Stimulated activated naive CD8-positive, alpha-beta T cell treated with anti-CD3 and anti-CD28 coated beads, Interleukin-15, Interleukin-2, amounts not matched to agents 100 ng/mL and 50 ng/mL, for 24 hours (primary cell): ENCODE measurements around the gene FAM193A.
"Not testable (repeated sequence)": the region's sequence is repeated elsewhere in the genome, so short reads cannot be mapped to it uniquely, and the experiment has no call there.

ENCODE experiments used
- H3K27ac Mint-ChIP-seq: one replicate; pipeline ENCODE4 v1.8.0; 2021; ENCODE audit warnings: mild to moderate bottlenecking, mixed read lengths
- H3K27me3 Mint-ChIP-seq: one replicate; pipeline ENCODE4 v1.8.0; 2021; ENCODE audit warnings: mixed read lengths
- H3K36me3 Mint-ChIP-seq: one replicate; pipeline ENCODE4 v1.8.0; 2021; ENCODE audit warnings: low read depth, mixed read lengths
- H3K4me1 Mint-ChIP-seq: one replicate; pipeline ENCODE4 v1.8.0; 2021; ENCODE audit warnings: low read depth, mixed read lengths
- H3K4me3 Mint-ChIP-seq: one replicate; pipeline ENCODE4 v1.8.0; 2021; ENCODE audit warnings: mild to moderate bottlenecking, mixed read lengths
- H3K9me3 Mint-ChIP-seq: one replicate; pipeline ENCODE4 v1.8.0; 2021; ENCODE audit warnings: mixed read lengths

The FAM193A gene

DNA sequence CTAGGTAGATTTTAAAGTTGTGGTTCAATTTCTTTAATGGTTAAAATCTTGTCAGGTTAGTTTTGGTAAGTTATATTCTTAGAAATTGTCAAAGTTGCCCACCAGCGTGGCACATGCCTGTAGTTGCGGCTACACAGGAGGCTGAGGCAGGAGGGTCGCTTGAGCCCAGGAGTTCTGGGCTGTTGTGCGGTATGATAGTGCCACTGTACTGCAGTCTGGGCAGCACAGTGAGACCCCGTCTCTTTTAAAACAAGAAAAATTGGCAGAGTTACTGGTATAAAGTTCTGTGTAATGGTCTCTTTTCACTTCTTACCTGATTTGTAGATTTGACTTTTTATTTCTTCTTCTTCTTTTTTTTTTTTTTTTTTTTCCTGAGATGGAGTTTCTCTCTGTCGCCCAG is 64.4 kb downstream of the FAM193A start:
- Mint-ChIP-seq H3K9me3 (no peaks in the 10 kb centered on the region), H3K27me3 (no peaks in the 10 kb centered on the region), H3K4me1 (peaks cover 58% of the 10 kb centered on the region), H3K36me3 (peaks cover 32% of the 10 kb centered on the region), H3K4me3 (no peak overlapping the region), H3K27ac (no peak overlapping the region)

GRCh38 chr4:2604614-2605013 is 68.2 kb downstream of the FAM193A start:
- Mint-ChIP-seq H3K27ac (no peak overlapping the region), H3K4me1 (peaks cover 39% of the 10 kb centered on the region), H3K27me3 (no peaks in the 10 kb centered on the region), H3K36me3 (peaks cover 20% of the 10 kb centered on the region), H3K9me3 (no peaks in the 10 kb centered on the region), H3K4me3 (no peak overlapping the region)

DNA sequence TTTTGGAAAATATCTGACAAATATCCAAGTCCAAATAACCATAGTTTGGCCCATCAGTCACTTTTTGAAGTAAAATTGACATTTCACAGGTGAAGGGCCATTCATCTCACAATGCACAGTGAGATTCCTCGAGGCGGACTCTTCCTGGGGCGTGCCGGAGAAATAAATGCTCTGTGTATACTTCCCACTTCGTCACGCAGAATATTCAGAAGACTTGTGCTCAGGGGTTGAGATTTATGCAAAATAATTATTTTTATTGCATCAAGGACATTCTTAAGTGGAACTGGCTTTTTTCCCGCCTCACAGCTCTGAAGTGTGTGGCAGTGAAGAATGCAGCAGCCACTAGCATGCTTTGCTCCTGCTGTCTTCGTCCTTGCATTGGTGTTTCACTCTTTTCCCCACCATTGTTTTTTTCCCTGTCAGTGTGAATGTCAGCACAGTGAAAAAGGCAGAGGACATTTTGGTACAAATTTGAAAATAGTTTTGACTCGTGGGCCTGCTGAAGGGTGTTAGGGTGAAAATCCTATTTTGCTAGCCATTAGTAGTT is 70.6 kb downstream of the FAM193A start:
- Mint-ChIP-seq H3K27me3 (no peaks in the 10 kb centered on the region), H3K36me3 (peaks cover 14% of the 10 kb centered on the region), H3K4me1 (peaks cover 38% of the 10 kb centered on the region), H3K4me3 (no peak overlapping the region), H3K27ac (no peak overlapping the region), H3K9me3 (no peaks in the 10 kb centered on the region)

GRCh38 chr4:2607822-2608221 is 71.4 kb downstream of the FAM193A start:
- Mint-ChIP-seq H3K27ac (no peak overlapping the region), H3K27me3 (no peaks in the 10 kb centered on the region), H3K9me3 (no peaks in the 10 kb centered on the region), H3K36me3 (peaks cover 14% of the 10 kb centered on the region), H3K4me3 (no peak overlapping the region), H3K4me1 (peaks cover 40% of the 10 kb centered on the region)

- no peak overlapping the region for H3K4me3 Mint-ChIP-seq
- peaks cover 42% of the 10 kb centered on the region for H3K4me1 Mint-ChIP-seq
- peaks cover 14% of the 10 kb centered on the region for H3K36me3 Mint-ChIP-seq
- H3K27me3 Mint-ChIP-seq, result no peaks in the 10 kb centered on the region
- no peaks in the 10 kb centered on the region for H3K9me3 Mint-ChIP-seq
- H3K27ac Mint-ChIP-seq, result no peak overlapping the region
These were observed 71.8 kb downstream of the FAM193A start for GRCh38 chr4:2608291-2608690.

GRCh38 chr4:2615821-2616220 is 79.4 kb downstream of the FAM193A start:
- Mint-ChIP-seq H3K27me3 (no peaks in the 10 kb centered on the region), H3K4me1 (peaks cover 34% of the 10 kb centered on the region), H3K9me3 (no peaks in the 10 kb centered on the region), H3K4me3 (no peak overlapping the region), H3K27ac (peak overlapping the region; percentile 23), H3K36me3 (peaks cover 13% of the 10 kb centered on the region)

- Mint-ChIP-seq H3K27me3 (no peaks in the 10 kb centered on the region), H3K9me3 (no peaks in the 10 kb centered on the region), H3K36me3 (peaks cover 13% of the 10 kb centered on the region), H3K27ac (no peak overlapping the region), H3K4me3 (no peak overlapping the region), H3K4me1 (peaks cover 36% of the 10 kb centered on the region)
These were observed 81.5 kb downstream of the FAM193A start for GRCh38 chr4:2617955-2618354.

DNA sequence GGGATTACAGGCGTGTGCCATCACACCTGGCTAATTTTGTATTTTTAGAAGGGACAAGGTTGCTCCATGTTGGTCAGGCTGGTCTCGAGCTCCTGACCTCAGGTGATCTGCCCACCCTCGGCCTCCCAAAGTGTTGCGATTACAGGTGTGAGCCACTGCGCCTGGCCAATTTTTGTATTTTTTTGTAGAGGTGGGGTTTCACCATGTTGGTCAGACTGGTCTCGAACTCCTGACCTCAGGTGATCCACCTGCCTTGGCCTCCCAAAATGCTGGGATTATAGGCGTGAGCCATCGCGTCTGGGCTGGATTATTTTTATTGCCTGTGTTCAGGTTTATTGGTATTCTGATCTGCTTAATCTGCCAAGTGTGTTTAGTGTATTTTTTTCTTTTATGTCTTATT is 82.3 kb downstream of the FAM193A start:
- H3K4me1 Mint-ChIP-seq, result peaks cover 36% of the 10 kb centered on the region
- not testable (repeated sequence) for H3K27ac Mint-ChIP-seq, H3K27me3 Mint-ChIP-seq, H3K4me3 Mint-ChIP-seq, H3K9me3 Mint-ChIP-seq
- peaks cover 13% of the 10 kb centered on the region for H3K36me3 Mint-ChIP-seq

DNA sequence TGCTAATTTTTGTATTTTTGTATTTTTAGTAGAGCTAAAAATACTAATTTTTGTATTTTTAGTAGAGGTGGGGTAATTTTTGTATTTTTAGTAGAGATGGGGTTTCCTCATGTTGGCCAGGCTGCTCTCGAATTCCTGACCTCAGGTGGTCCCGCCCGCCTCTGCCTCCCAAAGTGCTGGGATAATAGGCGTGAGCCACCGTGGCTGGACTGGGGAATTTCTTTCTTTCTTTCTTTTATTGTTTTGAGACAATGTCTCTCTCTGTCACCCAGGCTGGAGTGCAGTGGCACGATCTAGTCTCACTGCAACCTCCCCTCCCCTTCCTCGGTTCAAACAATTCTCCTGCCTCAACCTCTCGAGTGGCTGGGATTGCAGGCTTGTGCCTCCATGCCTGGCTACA is 83.0 kb downstream of the FAM193A start:
- H3K27ac Mint-ChIP-seq, result no peak overlapping the region
- peaks cover 34% of the 10 kb centered on the region for H3K4me1 Mint-ChIP-seq
- no peaks in the 10 kb centered on the region for H3K27me3 Mint-ChIP-seq

DNA sequence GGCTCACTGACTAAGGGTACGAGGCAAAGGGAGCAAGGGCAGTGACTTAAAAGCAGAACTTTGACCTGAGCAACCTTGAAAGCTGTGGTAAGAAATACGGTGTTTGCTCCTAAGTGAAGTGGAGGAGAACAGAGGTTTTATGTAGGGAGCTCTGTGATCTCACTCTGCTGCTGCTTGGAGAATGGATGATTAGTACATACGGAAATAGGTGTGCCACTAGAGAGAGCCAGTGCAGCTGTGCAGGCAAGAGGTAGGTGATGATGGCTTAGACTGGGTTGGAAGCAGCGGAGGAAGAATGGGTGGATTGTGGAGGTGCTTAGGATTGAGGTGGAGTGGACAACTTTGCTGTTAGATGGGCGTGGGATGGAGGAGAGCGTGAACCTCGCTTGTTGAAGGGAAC is 85.0 kb downstream of the FAM193A start:
- Mint-ChIP-seq H3K4me1 (peaks cover 26% of the 10 kb centered on the region), H3K9me3 (no peaks in the 10 kb centered on the region), H3K4me3 (no peak overlapping the region), H3K27ac (peak overlapping the region; percentile 3), H3K27me3 (no peaks in the 10 kb centered on the region), H3K36me3 (peaks cover 12% of the 10 kb centered on the region)

More for the DNA sequence above, 83.0 kb downstream of the FAM193A start:
- Mint-ChIP-seq H3K4me3 (no peak overlapping the region), H3K36me3 (peaks cover 13% of the 10 kb centered on the region), H3K9me3 (no peaks in the 10 kb centered on the region)

DNA sequence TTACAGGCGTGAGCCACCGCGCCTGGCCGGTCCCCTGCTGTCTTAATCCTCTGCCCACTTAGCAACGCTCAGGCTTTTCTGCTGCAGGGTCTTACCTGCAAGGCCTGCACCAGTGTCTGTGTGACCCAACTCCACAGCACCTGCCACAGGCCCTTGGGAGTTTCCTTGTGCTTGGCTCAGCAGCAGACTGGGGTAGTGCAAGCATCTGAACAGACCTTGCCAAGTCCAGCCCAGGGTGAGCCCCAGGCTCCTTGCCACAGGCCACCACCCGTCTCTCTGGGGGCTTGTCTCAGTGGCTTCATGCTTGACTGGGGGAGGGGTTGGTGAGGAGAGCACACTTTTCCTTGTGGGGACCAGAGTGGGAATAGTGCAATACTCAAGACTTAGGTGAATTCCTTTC is 87.0 kb downstream of the FAM193A start:
- H3K4me1 Mint-ChIP-seq, result peaks cover 17% of the 10 kb centered on the region
- H3K4me3 Mint-ChIP-seq, result no peak overlapping the region
- no peaks in the 10 kb centered on the region for H3K9me3 Mint-ChIP-seq
- no peaks in the 10 kb centered on the region for H3K27me3 Mint-ChIP-seq
- H3K36me3 Mint-ChIP-seq, result peaks cover 29% of the 10 kb centered on the region
- H3K27ac Mint-ChIP-seq, result no peak overlapping the region

- Mint-ChIP-seq H3K27ac (no peak overlapping the region), H3K9me3 (no peaks in the 10 kb centered on the region), H3K4me3 (no peak overlapping the region), H3K27me3 (no peaks in the 10 kb centered on the region), H3K36me3 (peaks cover 33% of the 10 kb centered on the region), H3K4me1 (peaks cover 14% of the 10 kb centered on the region)
These were observed 88.5 kb downstream of the FAM193A start for GRCh38 chr4:2624782-2625530.

DNA sequence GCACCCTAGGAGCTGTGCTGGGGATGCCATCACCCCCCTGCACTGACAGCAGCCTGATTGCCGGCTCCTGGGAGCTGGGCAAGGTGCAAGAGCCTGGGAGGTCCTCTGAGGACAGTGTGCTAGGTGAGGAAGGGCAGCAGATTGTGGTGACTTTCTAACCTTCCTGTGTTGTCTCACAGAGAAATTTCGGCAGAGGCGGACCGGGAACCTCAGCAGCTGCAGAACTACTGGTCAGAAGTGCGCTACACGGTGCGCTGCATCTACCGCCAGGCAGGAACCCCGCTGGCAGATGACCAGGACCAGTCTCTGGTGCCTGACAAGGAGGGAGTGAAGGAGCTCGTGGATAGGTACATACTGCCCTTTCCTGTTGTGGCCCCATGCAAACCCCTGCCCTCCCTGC is 89.8 kb downstream of the FAM193A start:
- H3K4me1 Mint-ChIP-seq, result peaks cover 9% of the 10 kb centered on the region
- no peaks in the 10 kb centered on the region for H3K9me3 Mint-ChIP-seq
- peaks cover 39% of the 10 kb centered on the region for H3K36me3 Mint-ChIP-seq
- H3K4me3 Mint-ChIP-seq, result no peak overlapping the region
- no peak overlapping the region for H3K27ac Mint-ChIP-seq
- H3K27me3 Mint-ChIP-seq, result no peaks in the 10 kb centered on the region

GRCh38 chr4:2630556-2631273 is 94.3 kb downstream of the FAM193A start:
- Mint-ChIP-seq H3K36me3 (peaks cover 44% of the 10 kb centered on the region), H3K4me1 (no peaks in the 10 kb centered on the region), H3K27ac (no peak overlapping the region), H3K27me3 (no peaks in the 10 kb centered on the region), H3K4me3 (no peak overlapping the region), H3K9me3 (no peaks in the 10 kb centered on the region)

DNA sequence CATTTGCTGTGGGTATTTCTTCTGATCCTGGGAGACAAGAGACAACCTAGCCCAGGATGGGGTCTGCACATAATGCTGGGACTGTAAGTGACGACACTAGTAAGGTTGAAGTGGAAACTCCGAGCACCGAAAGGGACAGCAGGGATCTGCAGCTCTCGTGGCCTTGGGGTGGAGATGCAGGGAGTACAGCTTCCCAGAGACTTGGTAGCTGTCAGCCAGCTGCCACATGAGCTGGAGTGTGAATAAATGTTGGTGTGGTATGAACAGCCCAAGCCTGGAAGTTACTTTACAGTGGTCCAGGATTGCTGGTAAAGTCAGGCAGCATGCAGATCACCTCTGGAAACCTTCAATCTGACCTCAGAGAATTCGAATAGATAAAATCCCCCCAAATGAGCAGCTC is 97.6 kb downstream of the FAM193A start:
- no peak overlapping the region for H3K4me3 Mint-ChIP-seq
- H3K27me3 Mint-ChIP-seq, result no peaks in the 10 kb centered on the region
- H3K36me3 Mint-ChIP-seq, result peaks cover 48% of the 10 kb centered on the region
- H3K27ac Mint-ChIP-seq, result no peak overlapping the region
- H3K4me1 Mint-ChIP-seq, result no peaks in the 10 kb centered on the region
- H3K9me3 Mint-ChIP-seq, result no peaks in the 10 kb centered on the region
